CD4-positive, alpha-beta T cell (primary cell): ENCODE data around the gene BZW1. TPM values are rescaled to one million over a fixed set of nuclear protein-coding genes. Genes with fewer than 3 reads are reported as not detected.

Experiments used
- ATAC-seq: fragments of 200-7000 bp; cut with Tn5 transposase; one replicate; pipeline ENCODE4 v1.10.0; 2022; ENCODE audit warnings: mild to moderate bottlenecking; ENCODE audit not compliant: poor library complexity
- CTCF ChIA-PET: fragments of 350-600 bp; sonication (Branson Sonifier 250); formaldehyde crosslinking; loops from one replicate; lab custom pipeline; 2021; ENCODE audit warnings: antibody characterized with exemption, inconsistent platforms; lab: Charles Lee
- POLR2A ChIA-PET: fragments of 350-600 bp; sonication (Branson Sonifier 250); formaldehyde crosslinking; loops from one replicate; lab custom pipeline; 2021; ENCODE audit warnings: antibody characterized with exemption, inconsistent platforms; lab: Charles Lee
- DNase-seq, 14 experiments: peaks; one replicate each; pipeline ENCODE4 v3.0.0-alpha.2; 2013 to 2020; ENCODE audit warnings: mixed read lengths in 2 of 14
- H3K27ac ChIP-seq, 2 donors: one replicate each; pipeline versions ENCODE4 v1.5.1 to v1.7.0; 2013; ENCODE audit warnings: low read length in 2 of 2, low read depth in 1 of 2, mild to moderate bottlenecking in 1 of 2
- H3K27me3 ChIP-seq, 2 experiments: 1 replicate in 1 of 2; 2 replicates in 1 of 2; pipeline versions ENCODE4 v1.6.1 to v1.7.0; 2013; ENCODE audit warnings: low read length in 2 of 2, control low read depth in 1 of 2, mild to moderate bottlenecking in 1 of 2, moderate library complexity in 1 of 2; ENCODE audit not compliant: insufficient read depth in 2 of 2, control insufficient read depth in 1 of 2
- H3K36me3 ChIP-seq: one replicate; pipeline ENCODE4 v1.6.1; 2013; ENCODE audit warnings: low read length, control low read depth; ENCODE audit not compliant: insufficient read depth
- H3K4me1 ChIP-seq: one replicate; pipeline ENCODE4 v1.6.1; 2013; ENCODE audit warnings: low read length, control low read depth; ENCODE audit not compliant: insufficient read depth
- H3K4me3 ChIP-seq: one replicate; pipeline ENCODE4 v1.5.1; 2013; ENCODE audit warnings: mild to moderate bottlenecking, low read length, moderate library complexity
- H3K9me3 ChIP-seq, 2 experiments: 1 replicate in 1 of 2; 2 replicates in 1 of 2; pipeline versions ENCODE4 v1.6.1 to v1.7.0; 2013; ENCODE audit warnings: low read length in 2 of 2, mild to moderate bottlenecking in 2 of 2, control low read depth in 1 of 2, moderate library complexity in 1 of 2; ENCODE audit not compliant: control insufficient read depth in 1 of 2, insufficient read depth in 1 of 2
- H3K27ac Mint-ChIP-seq: one replicate; pipeline ENCODE4 v1.8.0; 2020; ENCODE audit warnings: mixed read lengths
- H3K27me3 Mint-ChIP-seq: one replicate; pipeline ENCODE4 v1.8.0; 2021; ENCODE audit warnings: mixed read lengths
- H3K36me3 Mint-ChIP-seq: one replicate; pipeline ENCODE4 v1.8.0; 2021; ENCODE audit warnings: low read depth, mixed read lengths
- H3K4me1 Mint-ChIP-seq: one replicate; pipeline ENCODE4 v1.8.0; 2021; ENCODE audit warnings: low read depth, mixed read lengths
- H3K4me3 Mint-ChIP-seq: one replicate; pipeline ENCODE4 v1.8.0; 2020; ENCODE audit warnings: mild to moderate bottlenecking, mixed read lengths
- H3K9me3 Mint-ChIP-seq: one replicate; pipeline ENCODE4 v1.8.0; 2020; ENCODE audit warnings: mixed read lengths
- intact Hi-C, 2 experiments: fragments of 100-400 bp; cut with DNase I in 1 of 2; cut with micrococcal nuclease in 1 of 2; formaldehyde crosslinking; loops; one replicate each; pipeline versions ENCODE4 v1.15.1 to v1.9.0; 2023 to 2025; cut with DNase I, micrococcal nuclease
- total RNA-seq, 174 experiments: library from RNA in 2 of 174; stranded (reverse) in 2 of 174; gene quantifications; one replicate each; pipeline ENCODE4 v1.2.3 and lab custom pipeline; 2021 to 2026
- TF ChIP-seq, protein P1 (sequence below): fragments of 200-600 bp; IDR thresholded peaks from one replicate; pipeline ENCODE4 v1.8.0; 2022; ENCODE audit warnings: antibody characterized with exemption, mild to moderate bottlenecking

Gene BZW1
- total RNA-seq, 2 experiments from 2014 or later = 190 to 192 TPM

DNA sequence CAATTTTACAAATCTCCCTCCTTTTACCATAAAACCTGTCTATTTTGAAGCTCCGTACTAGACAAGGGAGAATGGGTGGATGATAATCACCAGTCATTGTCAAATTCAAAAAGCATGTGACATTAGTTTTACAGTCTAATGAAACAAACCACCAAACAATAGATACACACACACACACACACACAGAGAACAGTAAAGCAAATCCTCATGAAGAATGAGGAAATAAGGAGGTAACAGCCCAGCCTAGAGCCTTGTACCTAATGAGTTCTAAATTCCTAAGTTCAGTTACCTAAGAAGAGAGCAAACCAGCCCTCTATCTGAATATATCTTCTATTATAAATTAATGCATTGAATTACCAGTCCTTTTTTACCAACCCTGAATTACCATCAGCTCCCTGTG, 36.8 kb upstream of the BZW1 start:
- H3K4me3 Mint-ChIP-seq = no peak overlapping the region
- no peak overlapping the region for H3K4me3 ChIP-seq
- TF ChIP-seq, protein P1, sequence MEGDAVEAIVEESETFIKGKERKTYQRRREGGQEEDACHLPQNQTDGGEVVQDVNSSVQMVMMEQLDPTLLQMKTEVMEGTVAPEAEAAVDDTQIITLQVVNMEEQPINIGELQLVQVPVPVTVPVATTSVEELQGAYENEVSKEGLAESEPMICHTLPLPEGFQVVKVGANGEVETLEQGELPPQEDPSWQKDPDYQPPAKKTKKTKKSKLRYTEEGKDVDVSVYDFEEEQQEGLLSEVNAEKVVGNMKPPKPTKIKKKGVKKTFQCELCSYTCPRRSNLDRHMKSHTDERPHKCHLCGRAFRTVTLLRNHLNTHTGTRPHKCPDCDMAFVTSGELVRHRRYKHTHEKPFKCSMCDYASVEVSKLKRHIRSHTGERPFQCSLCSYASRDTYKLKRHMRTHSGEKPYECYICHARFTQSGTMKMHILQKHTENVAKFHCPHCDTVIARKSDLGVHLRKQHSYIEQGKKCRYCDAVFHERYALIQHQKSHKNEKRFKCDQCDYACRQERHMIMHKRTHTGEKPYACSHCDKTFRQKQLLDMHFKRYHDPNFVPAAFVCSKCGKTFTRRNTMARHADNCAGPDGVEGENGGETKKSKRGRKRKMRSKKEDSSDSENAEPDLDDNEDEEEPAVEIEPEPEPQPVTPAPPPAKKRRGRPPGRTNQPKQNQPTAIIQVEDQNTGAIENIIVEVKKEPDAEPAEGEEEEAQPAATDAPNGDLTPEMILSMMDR = no peak
- no peaks in the 10 kb centered on the region for H3K27me3 Mint-ChIP-seq
- DNase-seq = no peak
- no peaks in the 10 kb centered on the region for H3K36me3 Mint-ChIP-seq
- H3K4me1 Mint-ChIP-seq = no peaks in the 10 kb centered on the region
- H3K36me3 ChIP-seq = no peaks in the 10 kb centered on the region
- no peak overlapping the region for H3K27ac Mint-ChIP-seq
- ATAC-seq = no peak
- CTCF ChIA-PET = no interaction called here
- intact Hi-C loops = no loop called here
- POLR2A ChIA-PET = no interaction called here
- H3K4me1 ChIP-seq = no peaks in the 10 kb centered on the region
- no peaks in the 10 kb centered on the region for H3K27me3 ChIP-seq
- H3K9me3 ChIP-seq = no peaks in the 10 kb centered on the region
- H3K9me3 Mint-ChIP-seq = peaks cover 11% of the 10 kb centered on the region
- no peak overlapping the region for H3K27ac ChIP-seq

DNA sequence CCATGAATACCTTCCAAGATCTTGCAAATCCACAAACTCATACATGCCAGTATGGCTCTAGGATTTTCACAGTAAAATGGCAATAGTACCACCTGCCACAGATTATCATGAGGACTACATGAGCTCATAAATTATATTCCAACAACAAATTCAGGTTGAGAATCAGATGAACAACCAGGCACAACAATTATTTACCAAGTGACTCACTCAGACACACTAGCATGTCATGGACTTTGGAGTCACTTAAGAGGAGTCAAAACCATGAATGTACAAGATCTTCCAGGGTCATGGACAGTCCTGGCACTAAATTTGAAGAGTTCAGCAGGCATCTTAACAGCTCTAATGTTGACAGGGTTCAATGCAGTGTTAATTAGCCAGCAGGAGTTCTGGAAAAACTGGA, 34.4 kb upstream of the BZW1 start:
- H3K4me1 Mint-ChIP-seq = no peaks in the 10 kb centered on the region
- H3K27me3 ChIP-seq = no peaks in the 10 kb centered on the region
- H3K4me1 ChIP-seq = no peaks in the 10 kb centered on the region
- ChIA-PET POLR2A (interaction anchor here (1.0 kb wide), 1 partner anchor 87 kb away, joined by 3 read pairs; the partner anchor contains the start of gene CLK1), CTCF (interaction anchor here (0.9 kb wide), 1 partner anchor 27 kb away, joined by 3 read pairs; no protein-coding TSS in a partner anchor)
- DNase-seq (no peak), ATAC-seq (no peak)
- H3K9me3 ChIP-seq = no peaks in the 10 kb centered on the region
- H3K27ac ChIP-seq = no peak overlapping the region
- peaks cover 9% of the 10 kb centered on the region for H3K9me3 Mint-ChIP-seq
- H3K27me3 Mint-ChIP-seq = no peaks in the 10 kb centered on the region
- intact Hi-C loops = no loop called here
- no peaks in the 10 kb centered on the region for H3K36me3 Mint-ChIP-seq
- H3K4me3 ChIP-seq = no peak overlapping the region
- H3K4me3 Mint-ChIP-seq = no peak overlapping the region
- H3K36me3 ChIP-seq = no peaks in the 10 kb centered on the region
- no peak overlapping the region for H3K27ac Mint-ChIP-seq
- TF ChIP-seq, protein P1 = no peak

DNA sequence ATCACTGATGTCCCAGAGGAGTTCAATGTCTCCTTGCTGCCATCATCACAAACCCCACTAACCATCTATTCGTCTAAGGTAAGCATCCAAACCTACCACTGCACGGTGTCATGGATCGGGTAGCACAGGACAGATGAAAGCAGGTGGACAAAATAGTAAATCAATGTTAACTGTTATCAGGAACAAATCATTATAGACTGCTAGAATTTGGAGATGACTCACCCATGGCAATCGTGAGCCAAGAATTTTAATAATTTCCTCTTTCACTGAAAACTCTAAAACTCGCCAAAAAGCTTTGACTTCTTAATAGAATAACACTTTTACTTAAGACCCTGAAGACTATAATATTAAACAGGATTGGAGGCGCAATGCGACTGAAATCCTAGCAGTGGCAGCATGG, 33.7 kb upstream of the BZW1 start:
- Histone ChIP-seq H3K36me3 (no peaks in the 10 kb centered on the region), H3K27me3 (no peaks in the 10 kb centered on the region), H3K4me1 (no peaks in the 10 kb centered on the region), H3K9me3 (no peaks in the 10 kb centered on the region), H3K4me3 (no peak overlapping the region), H3K27ac (no peak overlapping the region)
- ATAC-seq (no peak), DNase-seq (no peak)
- TF ChIP-seq, protein P1 = no peak
- no peak overlapping the region for H3K27ac Mint-ChIP-seq
- POLR2A ChIA-PET = no interaction called here
- CTCF ChIA-PET = interaction anchor here (0.9 kb wide), 1 partner anchor 26 kb away, joined by 3 read pairs; no protein-coding TSS in a partner anchor
- peaks cover 5% of the 10 kb centered on the region for H3K9me3 Mint-ChIP-seq
- no peaks in the 10 kb centered on the region for H3K27me3 Mint-ChIP-seq
- no peaks in the 10 kb centered on the region for H3K36me3 Mint-ChIP-seq
- no peaks in the 10 kb centered on the region for H3K4me1 Mint-ChIP-seq
- intact Hi-C loops = no loop called here
- H3K4me3 Mint-ChIP-seq = no peak overlapping the region
